NT2/D1 (cell line): ENCODE data around the gene C10orf95.

Source experiments
- SUZ12 ChIP-seq: IDR thresholded peaks from 2 replicates; pipeline ENCODE4 v1.6.1; 2011; ENCODE audit not compliant: insufficient read length, insufficient read depth; ENCODE audit errors: extremely low read depth
- YY1 ChIP-seq: IDR thresholded peaks from 2 replicates; pipeline ENCODE4 v1.6.1; 2011; ENCODE audit not compliant: insufficient read length, insufficient read depth
- ZNF274 ChIP-seq: IDR thresholded peaks from 2 replicates; pipeline ENCODE4 v1.6.1; 2011; ENCODE audit warnings: mild to moderate bottlenecking, low read depth, low read length

DNA sequence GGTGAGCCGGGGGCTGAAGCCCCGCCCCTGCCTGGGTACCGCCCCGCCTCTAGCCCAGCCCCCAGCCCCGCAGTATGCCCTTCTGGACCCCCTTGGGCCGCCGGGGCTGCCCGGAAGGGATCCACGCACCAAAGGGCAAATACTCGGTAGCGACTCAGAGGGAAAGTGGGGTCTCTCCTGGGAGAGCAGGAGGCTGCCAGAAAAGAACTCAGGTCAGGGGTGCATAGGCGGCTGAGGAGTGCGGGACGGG lies 29.9 kb downstream of the C10orf95 start:
- TF ChIP-seq YY1 (no peak), SUZ12 (no peak), ZNF274 (no peak)
